ENCODE measurements around the gene SLC27A6. TPM values are rescaled to one million over a fixed set of nuclear protein-coding genes. Genes with fewer than 3 reads are reported as not detected.

SLC27A6 gene
- total and polyA plus RNA-seq, 4 donors = 0.06 to 3.4 (median 0.61) TPM

DNA sequence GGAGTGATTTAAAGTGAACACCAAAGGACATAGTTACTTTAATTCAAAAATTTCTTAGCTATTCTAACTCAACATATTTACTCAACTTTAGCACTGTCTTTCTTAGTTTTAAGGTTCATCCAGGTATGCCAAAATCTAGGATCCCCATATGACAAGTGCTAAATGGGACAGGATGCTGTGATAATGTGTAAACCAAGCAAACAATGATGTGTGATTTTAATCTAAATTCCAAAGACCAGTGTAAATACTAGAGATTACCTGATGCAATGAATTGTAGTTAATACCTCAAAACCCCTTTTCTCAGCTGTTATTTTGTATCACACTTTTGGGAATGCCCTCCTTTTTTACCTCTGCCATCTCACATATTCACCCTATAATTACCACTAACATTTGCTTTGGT is 102.5 kb downstream of the SLC27A6 start:
- Histone ChIP-seq H3K9ac (ENCODE audit: insufficient read depth in 1 of 2, low read length in 2 of 2) (no peak overlapping the region), H3K27me3 (ENCODE audit: control insufficient read depth in 3 of 3, insufficient read depth in 3 of 3, low read length in 2 of 3) (no peaks in the 10 kb centered on the region), H3K9me3 (ENCODE audit: control insufficient read depth in 4 of 4, insufficient read depth in 3 of 4, low read length in 3 of 4) (no peaks in the 10 kb centered on the region), H3K36me3 (ENCODE audit: control insufficient read depth in 4 of 4, insufficient read depth in 4 of 4, low read length in 4 of 4) (no peaks in the 10 kb centered on the region), H3K4me1 (ENCODE audit: control insufficient read depth in 5 of 5, insufficient read depth in 5 of 5, low read length in 5 of 5) (peaks cover 0 to 6% (median 0%) of the 10 kb centered on the region in 5 donors), H3K27ac (ENCODE audit: low read depth in 1 of 2, low read length in 1 of 2) (no peak overlapping the region), H3K4me3 (no peak overlapping the region)
- TF ChIP-seq, protein P1, sequence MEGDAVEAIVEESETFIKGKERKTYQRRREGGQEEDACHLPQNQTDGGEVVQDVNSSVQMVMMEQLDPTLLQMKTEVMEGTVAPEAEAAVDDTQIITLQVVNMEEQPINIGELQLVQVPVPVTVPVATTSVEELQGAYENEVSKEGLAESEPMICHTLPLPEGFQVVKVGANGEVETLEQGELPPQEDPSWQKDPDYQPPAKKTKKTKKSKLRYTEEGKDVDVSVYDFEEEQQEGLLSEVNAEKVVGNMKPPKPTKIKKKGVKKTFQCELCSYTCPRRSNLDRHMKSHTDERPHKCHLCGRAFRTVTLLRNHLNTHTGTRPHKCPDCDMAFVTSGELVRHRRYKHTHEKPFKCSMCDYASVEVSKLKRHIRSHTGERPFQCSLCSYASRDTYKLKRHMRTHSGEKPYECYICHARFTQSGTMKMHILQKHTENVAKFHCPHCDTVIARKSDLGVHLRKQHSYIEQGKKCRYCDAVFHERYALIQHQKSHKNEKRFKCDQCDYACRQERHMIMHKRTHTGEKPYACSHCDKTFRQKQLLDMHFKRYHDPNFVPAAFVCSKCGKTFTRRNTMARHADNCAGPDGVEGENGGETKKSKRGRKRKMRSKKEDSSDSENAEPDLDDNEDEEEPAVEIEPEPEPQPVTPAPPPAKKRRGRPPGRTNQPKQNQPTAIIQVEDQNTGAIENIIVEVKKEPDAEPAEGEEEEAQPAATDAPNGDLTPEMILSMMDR (IDR thresholded peaks at IDR 0.05; ENCODE audit: control extremely low read depth, extremely low read depth) = no peak
- DNase-seq (no peak), ATAC-seq (ENCODE audit: insufficient read depth, low FRiP score) (no peak)

GRCh38 chr5:129069292-129069691 is 104.0 kb downstream of the SLC27A6 start:
- Histone ChIP-seq H3K27ac (ENCODE audit: low read depth in 1 of 2, low read length in 1 of 2) (no peak overlapping the region), H3K9ac (ENCODE audit: insufficient read depth in 1 of 2, low read length in 2 of 2) (no peak overlapping the region), H3K27me3 (ENCODE audit: control insufficient read depth in 3 of 3, insufficient read depth in 3 of 3, low read length in 2 of 3) (no peaks in the 10 kb centered on the region), H3K4me3 (no peak overlapping the region), H3K36me3 (ENCODE audit: control insufficient read depth in 4 of 4, insufficient read depth in 4 of 4, low read length in 4 of 4) (no peaks in the 10 kb centered on the region), H3K9me3 (ENCODE audit: control insufficient read depth in 4 of 4, insufficient read depth in 3 of 4, low read length in 3 of 4) (no peaks in the 10 kb centered on the region), H3K4me1 (ENCODE audit: control insufficient read depth in 5 of 5, insufficient read depth in 5 of 5, low read length in 5 of 5) (peaks cover 0 to 4% (median 0%) of the 10 kb centered on the region in 5 donors)
- TF ChIP-seq, protein P1 (IDR thresholded peaks at IDR 0.05; ENCODE audit: control extremely low read depth, extremely low read depth) = no peak
- DNase-seq (no peak), ATAC-seq (ENCODE audit: insufficient read depth, low FRiP score) (no peak)
- 90 to 96% methylated on average over 2 of the region's 2 CpGs for WGBS, 2 donors

DNA sequence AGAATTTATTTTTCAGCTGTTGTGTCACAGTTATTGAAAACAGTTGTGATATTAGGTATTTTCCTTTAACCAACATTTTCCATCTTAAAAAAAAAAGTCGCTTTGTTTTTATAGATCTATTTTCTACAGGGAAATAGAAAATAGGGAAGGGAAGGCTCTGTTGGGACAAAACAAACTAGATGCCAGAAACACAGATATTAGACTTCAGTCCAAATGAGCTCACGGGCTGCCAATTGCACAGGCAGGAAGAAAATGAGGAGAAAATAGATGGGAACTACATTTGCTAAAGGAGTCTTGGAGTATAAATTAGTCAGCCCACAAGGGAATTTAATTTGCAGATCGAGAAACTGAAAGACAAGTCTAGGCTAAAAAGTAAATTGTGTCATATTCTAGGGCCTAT is 107.8 kb downstream of the SLC27A6 start:
- 76 to 90% methylated on average over 3 of the region's 3 CpGs for WGBS, 2 donors
- Histone ChIP-seq H3K4me3 (no peak overlapping the region), H3K9ac (ENCODE audit: insufficient read depth in 1 of 2, low read length in 2 of 2) (no peak overlapping the region), H3K9me3 (ENCODE audit: control insufficient read depth in 4 of 4, insufficient read depth in 3 of 4, low read length in 3 of 4) (no peaks in the 10 kb centered on the region), H3K4me1 (ENCODE audit: control insufficient read depth in 5 of 5, insufficient read depth in 5 of 5, low read length in 5 of 5) (peaks cover 0 to 4% (median 0%) of the 10 kb centered on the region in 5 donors), H3K27ac (ENCODE audit: low read depth in 1 of 2, low read length in 1 of 2) (no peak overlapping the region), H3K36me3 (ENCODE audit: control insufficient read depth in 4 of 4, insufficient read depth in 4 of 4, low read length in 4 of 4) (no peaks in the 10 kb centered on the region), H3K27me3 (ENCODE audit: control insufficient read depth in 3 of 3, insufficient read depth in 3 of 3, low read length in 2 of 3) (no peaks in the 10 kb centered on the region)
- no peak for ATAC-seq (ENCODE audit: insufficient read depth, low FRiP score)
- TF ChIP-seq, protein P1 (IDR thresholded peaks at IDR 0.05; ENCODE audit: control extremely low read depth, extremely low read depth) = no peak
- DNase-seq = peak in 1 of 3 donors; percentile 51

DNA sequence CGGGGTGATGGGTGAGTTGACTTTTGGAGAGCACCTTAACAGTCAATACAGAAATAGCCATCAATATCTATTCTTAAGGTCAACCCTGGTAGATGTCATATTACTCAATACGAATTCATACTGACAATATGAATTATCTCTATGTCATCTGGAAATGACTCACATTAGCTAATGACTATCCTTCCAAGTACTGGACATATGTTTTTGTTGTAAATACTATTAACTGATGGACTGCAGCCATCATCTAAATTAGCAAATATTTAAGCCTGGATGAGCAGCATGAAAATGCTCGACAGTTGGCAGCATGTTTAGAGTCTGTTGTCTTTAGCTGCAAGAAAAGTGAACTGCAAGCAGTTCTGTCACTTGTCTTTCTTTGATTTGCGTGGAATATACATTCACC is 109.6 kb downstream of the SLC27A6 start:
- no peaks in the 10 kb centered on the region for H3K27me3 ChIP-seq (ENCODE audit: control insufficient read depth in 3 of 3, insufficient read depth in 3 of 3, low read length in 2 of 3)
- H3K9me3 ChIP-seq (ENCODE audit: control insufficient read depth in 4 of 4, insufficient read depth in 3 of 4, low read length in 3 of 4) = no peaks in the 10 kb centered on the region
- no peak overlapping the region for H3K27ac ChIP-seq (ENCODE audit: low read depth in 1 of 2, low read length in 1 of 2)
- H3K9ac ChIP-seq (ENCODE audit: insufficient read depth in 1 of 2, low read length in 2 of 2) = no peak overlapping the region
- WGBS, 2 donors = 82 to 84% methylated on average over 4 of the region's 4 CpGs
- H3K36me3 ChIP-seq (ENCODE audit: control insufficient read depth in 4 of 4, insufficient read depth in 4 of 4, low read length in 4 of 4) = no peaks in the 10 kb centered on the region
- no peak overlapping the region for H3K4me3 ChIP-seq
- DNase-seq (peak in 1 of 3 donors; percentile 24), ATAC-seq (ENCODE audit: insufficient read depth, low FRiP score) (no peak)
- TF ChIP-seq, protein P1 (IDR thresholded peaks at IDR 0.05; ENCODE audit: control extremely low read depth, extremely low read depth) = no peak
- H3K4me1 ChIP-seq (ENCODE audit: control insufficient read depth in 5 of 5, insufficient read depth in 5 of 5, low read length in 5 of 5) = peaks cover 0 to 4% (median 0%) of the 10 kb centered on the region in 5 donors
